ENCODE data around the gene PRAMEF10. TPM values are rescaled to one million over a fixed set of nuclear protein-coding genes. Genes with fewer than 3 reads are reported as not detected.

The PRAMEF10 gene
- total RNA-seq: not detected

GRCh38 chr1:12898170-12898569 lies at the start of gene PRAMEF10:
PRAMEF10 (minus strand) TSS chr1:12898270; CDS start chr1:12895847, 2,423 bp downstream.

GRCh38 chr1:12947480-12947879 lies 49.4 kb upstream of the PRAMEF10 start, which contains the start of gene PRAMEF6:
PRAMEF6 (minus strand) TSS chr1:12947580; CDS start chr1:12942518, 5,062 bp downstream.

GRCh38 chr1:12916310-12916709 lies 18.2 kb upstream of the PRAMEF10 start, which contains the start of gene PRAMEF7:
PRAMEF7 (plus strand) TSS chr1:12916610; CDS start chr1:12917693, 1,083 bp downstream.

GRCh38 chr1:12886101-12886500 lies 12.0 kb downstream of the PRAMEF10 start, which contains the start of gene PRAMEF4:
PRAMEF4 (minus strand) TSS chr1:12886201; CDS start chr1:12883394, 2,807 bp downstream.

GRCh38 chr1:12856786-12857185 lies 41.3 kb downstream of the PRAMEF10 start, which contains the start of gene PRAMEF2:
PRAMEF2 (plus strand) TSS chr1:12857086; CDS start chr1:12859010, 1,924 bp downstream.

GRCh38 chr1:12848620-12849019 lies 49.5 kb downstream of the PRAMEF10 start, which contains the start of gene HNRNPCL1:
HNRNPCL1 (minus strand) TSS chr1:12848720; CDS start chr1:12848289, 431 bp downstream.

Small RNA genes lying within 50 kb of the gene (small RNA-seq; reads per million reads assigned to genes)
- not detected for gene RNU6-1072P

Other genes starting within 250 kb of the PRAMEF10 start
- gene AADACL3, start 182.2 kb downstream of the PRAMEF10 start, total RNA-seq: not detected
- gene CFAP107, start 152.1 kb downstream of the PRAMEF10 start, total RNA-seq: 3.0 TPM
- gene PRAMEF12, start 124.5 kb downstream of the PRAMEF10 start, total RNA-seq: not detected
- gene PRAMEF1, start 106.9 kb downstream of the PRAMEF10 start, total RNA-seq: not detected
- not detected for gene PRAMEF11, start 66.9 kb downstream of the PRAMEF10 start, total RNA-seq
- gene HNRNPCL1, start 49.5 kb downstream of the PRAMEF10 start, total RNA-seq: not detected
- gene PRAMEF2, start 41.2 kb downstream of the PRAMEF10 start, total RNA-seq: not detected
- not detected for gene PRAMEF4, start 12.1 kb downstream of the PRAMEF10 start, total RNA-seq
- gene PRAMEF7, start 18.3 kb upstream of the PRAMEF10 start, total RNA-seq: not detected
- gene PRAMEF6, start 49.3 kb upstream of the PRAMEF10 start, total RNA-seq: not detected
- gene PRAMEF27, start 158.3 kb upstream of the PRAMEF10 start, total RNA-seq: not detected
- gene HNRNPCL3, start 162.5 kb upstream of the PRAMEF10 start, total RNA-seq: not detected
- not detected for gene PRAMEF25, start 172.5 kb upstream of the PRAMEF10 start, total RNA-seq
- gene HNRNPCL2, start 218.6 kb upstream of the PRAMEF10 start, total RNA-seq: not detected